Fibroblast of lung (primary cell): ENCODE measurements around the gene KCNG2. TPM values are rescaled to one million over a fixed set of nuclear protein-coding genes. Genes with fewer than 3 reads are reported as not detected.

Experiments
- DNase-seq, 2 donors: peaks; one replicate each; pipeline versions ENCODE4 v3.0.0 to v3.0.0-alpha.2; 2010; ENCODE audit warnings: low read depth in 2 of 2
- H2AFZ ChIP-seq: 2 replicates; pipeline ENCODE4 v1.5.1; 2012; ENCODE audit warnings: low read length, control low read depth, inconsistent platforms
- H3K27ac ChIP-seq: 2 replicates; pipeline ENCODE4 v1.5.1; 2011; ENCODE audit warnings: low read length, control low read depth; ENCODE audit not compliant: insufficient read depth
- H3K27me3 ChIP-seq: 2 replicates; pipeline ENCODE4 v1.5.1; 2011; ENCODE audit warnings: mild to moderate bottlenecking, low read length; ENCODE audit not compliant: control insufficient read depth, insufficient read depth
- H3K36me3 ChIP-seq: 2 replicates; pipeline ENCODE4 v1.5.1; 2011; ENCODE audit warnings: low read length; ENCODE audit not compliant: control insufficient read depth, insufficient read depth
- H3K4me1 ChIP-seq: 2 replicates; pipeline ENCODE4 v1.5.1; 2011; ENCODE audit warnings: low read length; ENCODE audit not compliant: control insufficient read depth, insufficient read depth; ENCODE audit errors: extremely low read depth
- H3K4me2 ChIP-seq: 2 replicates; pipeline ENCODE4 v1.5.1; 2011; ENCODE audit warnings: low read length, control low read depth; ENCODE audit not compliant: insufficient read depth; ENCODE audit errors: extremely low read depth
- H3K4me3 ChIP-seq, 4 experiments: fragments of 200-600 bp in 1 of 4; sonication (generic) in 1 of 4; replicated peaks in 1 of 4; 2 replicates each; pipeline ENCODE4 v1.5.1; 2011 to 2016; ENCODE audit warnings: low read length in 4 of 4, low read depth in 3 of 4, mild to moderate bottlenecking in 3 of 4, control low read depth in 2 of 4, inconsistent platforms in 1 of 4, mixed read lengths in 1 of 4; ENCODE audit not compliant: insufficient read depth in 1 of 4; ENCODE audit errors: control extremely low read depth in 1 of 4
- H3K79me2 ChIP-seq: 2 replicates; pipeline ENCODE4 v1.5.1; 2012; ENCODE audit warnings: mild to moderate bottlenecking, low read length, inconsistent platforms; ENCODE audit not compliant: control insufficient read depth, insufficient read depth
- H3K9ac ChIP-seq: 2 replicates; pipeline ENCODE4 v1.5.1; 2011; ENCODE audit warnings: mild to moderate bottlenecking, low read length, control low read depth; ENCODE audit not compliant: insufficient read depth
- H3K9me3 ChIP-seq: 2 replicates; pipeline ENCODE4 v1.5.1; 2012; ENCODE audit warnings: low read depth, low read length; ENCODE audit not compliant: control insufficient read depth, insufficient read depth
- H4K20me1 ChIP-seq: 2 replicates; pipeline ENCODE4 v1.5.1; 2011; ENCODE audit warnings: low read length; ENCODE audit not compliant: control insufficient read depth, insufficient read depth; ENCODE audit errors: extremely low read depth
- EZH2 ChIP-seq: IDR thresholded peaks from 2 replicates; pipeline ENCODE4 v1.5.1; 2012; ENCODE audit warnings: low read length, control low read depth, mild to moderate bottlenecking; ENCODE audit errors: missing control alignments
- polyA plus RNA-seq, 2 donors: library from polyadenylated mRNA; depleted of rRNA in 1 of 2; stranded (reverse) in 1 of 2; unstranded in 1 of 2; fragments of >200 nt; gene quantifications; 2 replicates each; pipeline ENCODE4 v1.2.1, GENCODE V29; 2011 to 2012; ENCODE audit warnings: missing spikeins in 1 of 2
- total RNA-seq: library from RNA; depleted of rRNA; stranded (reverse); fragments of >200 nt; gene quantifications from 2 replicates; pipeline ENCODE4 v1.2.1, GENCODE V29; 2014
- TF ChIP-seq, protein P1 (sequence below), 2 donors: IDR thresholded peaks in 1 of 2; conservative IDR thresholded peaks in 1 of 2; 1 replicate in 1 of 2; 2 replicates in 1 of 2; pipeline ENCODE4 v1.5.1; 2011 to 2012; ENCODE audit warnings: low read length in 2 of 2, control low read depth in 1 of 2, inconsistent platforms in 1 of 2, low read depth in 1 of 2, mild to moderate bottlenecking in 1 of 2

KCNG2 gene
- total and polyA plus RNA-seq, 2 donors (not counting 1 experiment from before 2014, with no cell fraction given), result 0.42 to 10.1 TPM

DNA sequence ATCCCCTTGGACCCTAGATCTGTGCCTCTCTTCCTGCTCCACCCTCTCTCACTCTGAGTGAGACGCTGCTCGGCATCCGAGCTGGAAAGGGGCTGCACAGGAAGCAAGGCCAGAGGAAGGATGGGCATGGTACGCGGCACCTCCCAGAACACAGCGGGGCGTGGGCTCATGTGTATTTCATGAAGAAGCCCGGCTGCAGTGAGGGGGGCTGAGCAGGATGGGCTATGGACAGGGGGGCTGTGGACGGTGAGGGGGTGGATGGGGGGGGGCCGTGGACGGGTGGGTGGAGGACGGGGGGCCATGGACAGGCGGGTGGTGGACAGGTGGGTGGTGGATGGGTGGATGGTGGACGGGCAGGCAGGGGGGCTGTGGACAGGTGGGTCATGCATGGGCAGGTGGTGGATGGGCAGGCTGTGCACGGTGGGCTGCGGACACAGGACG is 125.3 kb downstream of the KCNG2 start:
- Histone ChIP-seq H3K4me2 (no peak overlapping the region), H4K20me1 (no peaks in the 10 kb centered on the region), H3K4me1 (no peaks in the 10 kb centered on the region), H3K27me3 (no peaks in the 10 kb centered on the region), H3K4me3 (no peak overlapping the region), H3K36me3 (peaks cover 9% of the 10 kb centered on the region), H3K9me3 (no peaks in the 10 kb centered on the region), H2AFZ (no peak overlapping the region), H3K79me2 (peaks cover 1% of the 10 kb centered on the region), H3K9ac (no peak overlapping the region), H3K27ac (no peak overlapping the region)
- DNase-seq, result no peak
- TF ChIP-seq, protein P1, sequence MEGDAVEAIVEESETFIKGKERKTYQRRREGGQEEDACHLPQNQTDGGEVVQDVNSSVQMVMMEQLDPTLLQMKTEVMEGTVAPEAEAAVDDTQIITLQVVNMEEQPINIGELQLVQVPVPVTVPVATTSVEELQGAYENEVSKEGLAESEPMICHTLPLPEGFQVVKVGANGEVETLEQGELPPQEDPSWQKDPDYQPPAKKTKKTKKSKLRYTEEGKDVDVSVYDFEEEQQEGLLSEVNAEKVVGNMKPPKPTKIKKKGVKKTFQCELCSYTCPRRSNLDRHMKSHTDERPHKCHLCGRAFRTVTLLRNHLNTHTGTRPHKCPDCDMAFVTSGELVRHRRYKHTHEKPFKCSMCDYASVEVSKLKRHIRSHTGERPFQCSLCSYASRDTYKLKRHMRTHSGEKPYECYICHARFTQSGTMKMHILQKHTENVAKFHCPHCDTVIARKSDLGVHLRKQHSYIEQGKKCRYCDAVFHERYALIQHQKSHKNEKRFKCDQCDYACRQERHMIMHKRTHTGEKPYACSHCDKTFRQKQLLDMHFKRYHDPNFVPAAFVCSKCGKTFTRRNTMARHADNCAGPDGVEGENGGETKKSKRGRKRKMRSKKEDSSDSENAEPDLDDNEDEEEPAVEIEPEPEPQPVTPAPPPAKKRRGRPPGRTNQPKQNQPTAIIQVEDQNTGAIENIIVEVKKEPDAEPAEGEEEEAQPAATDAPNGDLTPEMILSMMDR (conservative IDR thresholded peaks at IDR 0.05 in 1 of 2, IDR thresholded peaks at IDR 0.05 in 1 of 2; ENCODE audit: low read depth in 1 of 2, low read length in 2 of 2), result no peak
- no peak for TF ChIP-seq EZH2

DNA sequence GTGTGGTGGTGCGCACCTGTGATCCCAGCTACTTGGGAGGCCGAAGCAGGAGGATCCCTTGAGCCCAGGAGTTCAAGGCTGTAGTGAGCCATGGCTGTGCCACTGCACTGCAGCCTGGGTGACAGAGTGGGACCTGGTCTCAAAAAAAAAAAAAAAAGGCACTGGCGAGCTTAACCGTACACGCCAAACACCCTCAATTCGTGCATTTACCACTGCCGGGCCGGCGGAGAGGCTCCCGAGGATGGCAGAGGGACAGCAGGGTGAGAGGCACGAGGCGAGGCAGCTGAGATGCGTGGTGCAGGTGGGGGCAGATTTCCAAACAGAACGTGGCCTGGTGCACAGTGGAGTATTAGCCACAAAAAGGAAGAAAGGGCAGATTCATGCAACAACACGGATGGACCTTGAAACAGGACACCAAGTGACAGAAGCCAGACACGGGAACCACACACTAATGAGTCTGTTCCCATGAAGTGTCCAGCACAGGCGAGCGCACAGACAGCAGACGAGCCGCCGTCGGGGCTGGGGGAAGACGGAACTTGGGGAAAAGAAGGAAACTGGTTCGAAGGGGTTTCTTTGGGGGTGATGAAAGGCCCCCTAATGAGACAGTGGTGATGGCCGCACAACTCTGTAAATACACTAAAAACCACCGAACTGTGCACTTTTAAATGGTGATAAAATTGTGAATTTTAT is 126.3 kb downstream of the KCNG2 start:
- H3K79me2 ChIP-seq, result peaks cover 4% of the 10 kb centered on the region
- H3K4me1 ChIP-seq, result no peaks in the 10 kb centered on the region
- TF ChIP-seq EZH2, result no peak
- TF ChIP-seq, protein P1 (conservative IDR thresholded peaks at IDR 0.05 in 1 of 2, IDR thresholded peaks at IDR 0.05 in 1 of 2; ENCODE audit: low read depth in 1 of 2, low read length in 2 of 2), result no peak
- no peak overlapping the region for H3K9ac ChIP-seq
- H4K20me1 ChIP-seq, result no peaks in the 10 kb centered on the region
- H3K27ac ChIP-seq, result no peak overlapping the region
- H2AFZ ChIP-seq, result no peak overlapping the region
- H3K36me3 ChIP-seq, result peaks cover 3% of the 10 kb centered on the region
- no peak for DNase-seq
- no peaks in the 10 kb centered on the region for H3K9me3 ChIP-seq
- no peaks in the 10 kb centered on the region for H3K27me3 ChIP-seq
- no peak overlapping the region for H3K4me2 ChIP-seq
- no peak overlapping the region for H3K4me3 ChIP-seq

DNA sequence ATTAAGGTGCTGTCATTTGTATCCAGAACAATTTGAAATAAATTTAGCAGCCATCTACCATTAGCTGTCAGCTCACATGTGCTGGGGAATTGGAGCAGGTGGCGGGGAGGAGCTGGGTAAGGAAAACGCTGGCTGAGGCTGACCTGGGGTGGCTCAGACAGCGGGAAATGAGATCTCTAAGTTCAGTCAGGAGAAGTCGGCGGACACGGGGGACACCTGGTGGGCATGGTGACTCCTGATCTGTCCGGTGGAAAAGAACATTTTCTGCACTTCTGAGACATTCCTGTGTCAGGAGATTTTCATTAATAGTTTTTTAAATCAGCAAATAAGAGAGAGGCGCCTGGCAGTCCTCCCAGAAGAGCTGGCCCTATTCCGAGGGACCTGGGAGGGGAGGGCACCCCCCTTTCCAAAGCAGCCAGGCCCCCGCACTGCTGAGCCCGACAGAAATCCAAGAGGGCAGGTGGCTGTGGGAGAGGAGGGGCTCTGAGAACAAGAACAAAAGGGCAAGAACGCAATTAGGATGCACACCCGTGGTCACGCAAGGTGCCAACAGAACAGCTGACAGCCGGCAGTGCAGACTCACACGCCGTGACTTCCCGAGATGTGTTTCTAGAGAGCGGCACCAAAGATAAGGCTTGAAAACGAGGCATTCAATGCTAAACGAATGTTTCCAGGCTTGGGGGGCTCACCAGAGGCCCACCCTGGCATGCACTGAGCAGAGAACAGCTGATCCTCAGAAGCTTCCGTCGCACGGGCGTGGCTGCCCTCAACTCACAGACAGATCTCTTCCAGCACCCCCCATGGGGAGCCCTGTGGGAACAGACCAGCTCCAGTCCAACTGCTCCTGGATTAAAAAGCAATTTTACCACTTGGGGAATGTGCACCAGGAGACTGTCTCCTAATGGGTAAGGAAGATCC is 127.3 kb downstream of the KCNG2 start:
- TF ChIP-seq, protein P1 (conservative IDR thresholded peaks at IDR 0.05 in 1 of 2, IDR thresholded peaks at IDR 0.05 in 1 of 2; ENCODE audit: low read depth in 1 of 2, low read length in 2 of 2), result no peak
- TF ChIP-seq EZH2, result no peak
- Histone ChIP-seq H3K27ac (no peak overlapping the region), H3K27me3 (no peaks in the 10 kb centered on the region), H4K20me1 (no peaks in the 10 kb centered on the region), H3K4me3 (no peak overlapping the region), H3K79me2 (peaks cover 4% of the 10 kb centered on the region), H3K9me3 (no peaks in the 10 kb centered on the region), H3K36me3 (peaks cover 2% of the 10 kb centered on the region), H3K4me1 (no peaks in the 10 kb centered on the region), H3K4me2 (no peak overlapping the region), H2AFZ (no peak overlapping the region), H3K9ac (no peak overlapping the region)
- no peak for DNase-seq
